NCI-H1930 (cell line): ENCODE results near the gene TNIP1.

Experiments
- DNase-seq, 2 experiments: peaks; one replicate each; lab custom pipeline; 2025; lab: John Stamatoyannopoulos, UW

TNIP1 gene

DNA sequence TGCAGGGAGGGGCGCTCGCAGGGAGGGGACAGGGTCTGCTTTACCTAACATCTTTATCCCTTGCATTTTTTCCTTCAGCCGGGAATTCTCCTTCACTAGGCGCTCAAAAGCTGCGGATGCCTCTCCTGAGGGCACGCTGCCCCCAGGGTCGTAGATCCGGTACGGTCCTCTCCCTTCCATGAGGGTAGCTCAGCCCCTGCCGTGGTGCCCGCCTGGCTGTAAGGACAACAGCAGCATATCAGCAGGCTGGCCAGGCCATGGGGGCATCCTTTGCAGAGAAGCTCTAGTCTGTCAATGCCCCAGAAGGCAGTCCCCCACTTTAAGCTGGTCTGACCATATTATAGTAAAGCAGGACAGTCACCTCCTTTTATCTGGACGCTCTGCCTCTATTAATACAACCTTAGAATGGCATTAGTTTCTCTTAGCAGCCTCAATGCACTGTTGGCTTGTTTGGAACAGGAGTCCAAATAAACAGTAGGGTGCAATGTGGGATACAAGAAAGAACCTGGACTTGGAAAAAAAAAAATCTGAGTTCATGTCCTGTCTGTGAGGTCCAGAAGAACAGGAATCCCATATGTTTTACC lies 15.8 kb downstream of the TNIP1 start:
- no peak for DNase-seq

GRCh38 chr5:151063142-151063989 lies 17.5 kb downstream of the TNIP1 start:
- no peak for DNase-seq

DNA sequence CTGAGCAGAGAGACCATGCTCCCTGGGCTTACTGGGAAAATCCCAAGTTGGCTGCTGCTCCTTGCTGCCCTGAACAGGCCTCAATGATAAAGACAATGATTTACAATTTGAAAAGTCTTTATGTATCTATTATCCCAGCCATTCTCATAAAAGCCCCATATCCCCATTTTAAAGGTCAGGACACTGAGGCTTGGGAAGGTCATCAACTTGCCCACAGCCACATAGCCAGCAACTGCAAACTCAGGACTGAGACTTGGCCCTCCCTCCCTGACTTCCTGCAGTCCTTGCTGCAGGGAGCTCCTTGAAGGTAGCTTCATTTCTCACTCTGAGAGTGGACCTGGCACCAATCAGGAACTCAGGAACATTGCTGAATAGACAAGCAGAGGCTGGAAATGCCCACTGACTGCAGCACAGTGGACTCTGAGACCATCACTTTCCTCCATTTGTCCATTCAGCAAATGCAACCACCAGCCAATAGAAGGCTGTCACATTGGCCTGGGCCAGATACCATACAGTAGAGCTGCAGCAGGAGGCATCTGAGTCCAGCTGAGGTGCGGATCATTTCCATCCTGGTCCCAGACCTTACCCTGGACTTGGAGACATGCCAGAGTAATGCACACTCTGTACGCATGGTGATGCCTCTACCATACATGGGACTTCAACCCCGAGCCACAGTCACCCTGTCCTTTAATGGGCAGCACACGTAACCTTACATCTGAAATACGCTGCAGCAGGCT lies 18.3 kb downstream of the TNIP1 start:
- no peak for DNase-seq

DNA sequence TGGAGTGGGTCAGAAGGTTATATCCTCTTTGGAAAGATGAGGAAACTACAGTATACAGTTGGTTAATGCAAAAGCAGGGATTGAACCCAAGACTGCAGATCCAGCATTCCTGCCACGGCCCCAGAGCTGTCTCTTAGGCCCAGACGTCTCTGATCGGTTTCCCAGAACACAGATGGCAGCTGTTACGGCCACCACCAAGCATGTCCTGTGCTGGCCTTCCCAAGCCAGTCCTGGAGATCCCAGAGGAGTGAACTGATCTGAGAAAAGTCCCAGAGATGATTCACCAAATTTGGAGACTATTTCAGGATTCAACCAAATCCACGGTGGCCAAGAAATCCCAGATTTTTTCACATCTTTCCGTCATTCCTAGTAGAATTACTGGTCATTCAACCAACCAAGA lies 20.1 kb downstream of the TNIP1 start:
- DNase-seq = no peak

- DNase-seq = no peak
These were observed 21.8 kb downstream of the TNIP1 start for GRCh38 chr5:151058891-151059489.

DNA sequence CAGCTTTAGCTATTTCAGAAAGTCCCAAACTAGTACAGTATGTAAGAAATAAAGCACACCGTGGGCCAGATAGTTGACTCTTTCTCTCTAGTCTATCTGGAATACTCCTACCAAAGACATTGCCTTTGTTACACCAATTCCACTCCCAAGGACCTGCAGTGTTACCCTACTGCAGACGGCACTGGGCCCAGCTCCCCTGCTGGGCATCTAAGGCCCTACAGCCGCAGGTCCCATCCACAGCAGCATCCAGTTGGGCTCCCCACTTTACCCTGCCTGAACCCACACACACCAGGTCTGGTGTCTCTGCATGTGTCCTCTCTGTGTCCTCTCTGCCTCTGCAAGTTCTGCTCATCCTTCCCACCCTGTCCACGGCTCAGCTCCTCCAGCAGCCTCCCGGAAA lies 22.5 kb downstream of the TNIP1 start:
- no peak for DNase-seq

GRCh38 chr5:151056379-151057325 lies 24.2 kb downstream of the TNIP1 start:
- no peak for DNase-seq

DNA sequence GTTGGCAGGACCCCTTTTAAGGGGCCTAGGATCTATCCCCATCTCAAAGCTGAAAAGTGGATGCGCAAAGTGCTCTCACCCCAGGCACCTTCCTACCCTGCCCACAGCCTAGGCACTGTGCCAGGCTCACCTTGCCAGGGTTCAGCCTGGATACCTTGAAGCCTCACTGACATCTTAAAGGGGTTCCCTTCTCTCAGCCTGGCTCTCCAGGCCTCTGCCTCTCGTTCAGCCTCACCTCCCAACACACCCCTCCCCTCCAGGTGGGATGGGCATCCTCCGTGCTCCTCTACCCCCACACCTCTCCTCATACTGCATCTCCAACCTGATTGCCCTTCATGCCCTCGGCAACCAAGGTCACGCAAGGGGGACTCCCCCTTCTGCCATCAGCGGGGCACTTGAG lies 25.5 kb downstream of the TNIP1 start:
- DNase-seq = no peak

- DNase-seq = no peak
These were observed 26.1 kb downstream of the TNIP1 start for GRCh38 chr5:151054709-151055108.

- DNase-seq = no peak
These were observed 26.9 kb downstream of the TNIP1 start for GRCh38 chr5:151053796-151054462.

DNA sequence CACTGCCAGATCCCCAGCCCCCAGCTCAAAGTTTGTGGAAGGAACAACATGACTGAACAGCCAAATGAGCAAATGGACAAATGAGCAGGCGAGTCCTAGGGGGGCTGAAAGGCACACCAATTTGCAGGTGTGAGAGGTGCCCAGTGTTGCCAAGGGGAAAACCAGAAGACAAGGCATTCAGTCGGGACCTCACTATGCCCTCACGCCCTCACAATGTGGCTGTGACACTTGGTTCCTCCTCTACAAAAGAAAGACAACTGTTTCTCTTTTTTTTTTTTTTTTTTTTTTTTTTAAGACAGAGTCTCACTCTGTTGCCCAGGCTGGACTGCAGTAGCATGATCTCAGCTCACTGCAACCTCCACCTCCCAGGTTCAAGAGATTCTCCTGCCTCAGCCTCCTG lies 28.0 kb downstream of the TNIP1 start:
- DNase-seq = no peak

DNA sequence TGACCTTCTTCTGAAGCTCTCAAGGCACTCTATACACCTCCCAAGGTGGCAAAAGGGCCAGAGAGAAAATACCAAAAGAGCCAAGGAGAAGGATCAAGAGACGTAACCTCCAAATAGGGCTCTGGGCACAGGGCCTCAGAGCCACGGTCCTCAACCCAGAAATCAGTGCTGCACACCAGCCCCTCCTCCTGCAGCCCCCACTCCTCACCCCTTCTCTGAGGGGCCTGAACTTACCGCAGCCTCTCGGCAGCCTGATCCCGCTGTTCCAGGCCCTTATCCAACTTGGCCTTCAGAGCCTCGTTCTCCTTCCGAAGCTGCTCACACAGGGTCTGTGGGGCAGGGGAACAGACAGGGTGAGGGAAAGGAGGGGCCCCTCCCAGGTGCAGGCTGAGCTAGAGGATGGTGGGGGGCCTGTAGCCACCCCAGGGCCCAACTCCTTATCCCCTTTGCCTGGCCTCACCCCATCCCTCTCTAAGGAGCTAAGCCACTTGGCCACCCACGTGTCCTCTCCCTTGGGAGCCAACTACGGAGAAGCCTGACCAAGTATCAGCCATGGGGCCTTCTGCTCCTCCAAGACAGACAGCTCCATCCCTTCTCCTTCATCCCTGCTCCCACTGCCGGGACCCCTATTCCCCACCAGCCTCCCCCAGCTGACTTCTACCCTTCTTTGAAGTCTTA lies 28.8 kb downstream of the TNIP1 start:
- DNase-seq = no peak

DNA sequence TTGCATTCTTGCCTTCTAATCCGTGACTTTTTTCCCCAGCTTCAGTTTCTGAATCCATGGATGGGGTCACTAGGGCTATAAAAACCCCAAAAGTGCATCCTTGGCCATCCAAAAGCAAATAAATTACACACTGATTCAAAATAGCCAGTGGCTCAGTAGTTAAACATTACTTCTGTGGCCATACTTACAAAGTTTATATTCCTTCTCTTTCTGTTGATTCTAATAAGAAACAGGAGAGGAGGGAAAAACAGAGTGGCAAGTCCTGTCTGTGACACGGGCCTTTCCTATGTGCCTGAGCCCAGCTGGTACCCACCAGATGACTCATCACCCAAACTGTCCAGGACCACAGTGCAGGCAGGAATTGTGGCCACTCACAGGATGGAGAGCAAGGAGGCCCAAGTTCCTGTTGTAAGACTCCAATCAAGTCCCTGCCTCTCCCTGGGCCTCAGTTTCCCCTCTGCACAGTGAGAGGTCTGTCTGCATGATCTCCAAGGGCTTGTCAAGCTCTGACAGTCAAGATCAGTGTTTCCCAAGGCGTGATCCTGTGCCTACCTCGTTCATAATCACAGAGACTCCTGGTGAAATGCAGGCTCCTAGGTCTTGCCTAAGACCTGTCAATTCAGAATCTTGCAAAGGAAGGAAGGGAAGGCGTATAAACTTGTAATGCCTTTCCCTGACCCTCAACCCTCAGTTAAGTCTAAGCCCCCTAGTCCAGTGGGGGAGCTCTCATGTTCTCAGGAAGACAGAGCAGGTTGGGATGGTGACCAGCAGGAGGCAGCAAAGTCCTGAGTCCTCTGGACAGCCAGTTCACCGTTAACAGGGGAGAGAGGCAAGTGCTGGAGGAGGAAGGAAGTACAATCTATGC lies 29.5 kb downstream of the TNIP1 start:
- peak in 1 of 2 experiments; percentile 0 for DNase-seq

GRCh38 chr5:151048526-151048925 lies 32.3 kb downstream of the TNIP1 start:
- DNase-seq = no peak

- no peak for DNase-seq
These were observed 32.9 kb downstream of the TNIP1 start for GRCh38 chr5:151047814-151048425.

DNA sequence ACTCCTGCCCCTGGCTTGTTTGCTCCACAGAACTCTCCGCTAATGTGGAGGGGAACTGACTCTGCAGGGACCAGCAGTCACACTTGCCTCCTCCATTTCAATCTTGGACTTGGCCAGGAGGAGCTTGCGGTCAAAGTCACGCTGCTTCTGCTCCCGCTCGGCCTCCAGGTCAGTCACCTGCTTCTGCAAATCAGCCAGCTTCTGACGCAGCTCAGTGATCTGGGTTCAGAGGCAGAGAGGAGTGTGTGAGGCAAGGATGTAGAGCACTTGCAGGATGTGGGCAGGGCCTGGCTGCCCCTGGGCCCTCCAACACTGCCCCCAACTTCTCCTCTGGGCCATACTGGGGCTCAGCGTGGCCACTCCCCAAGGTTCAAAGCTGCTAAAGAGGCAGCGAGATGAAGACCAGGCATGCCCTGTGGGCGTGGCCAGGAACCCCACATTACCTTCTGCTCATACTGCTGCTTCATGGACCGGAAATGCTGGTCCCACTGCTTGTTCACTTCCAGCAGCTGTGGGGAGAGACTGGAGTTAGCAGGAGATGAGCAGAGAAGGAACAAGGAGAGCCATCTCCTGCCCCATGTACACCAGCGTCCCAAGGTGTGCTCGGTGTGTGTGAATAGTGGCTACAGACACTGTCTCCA lies 38.3 kb downstream of the TNIP1 start:
- no peak for DNase-seq

DNA sequence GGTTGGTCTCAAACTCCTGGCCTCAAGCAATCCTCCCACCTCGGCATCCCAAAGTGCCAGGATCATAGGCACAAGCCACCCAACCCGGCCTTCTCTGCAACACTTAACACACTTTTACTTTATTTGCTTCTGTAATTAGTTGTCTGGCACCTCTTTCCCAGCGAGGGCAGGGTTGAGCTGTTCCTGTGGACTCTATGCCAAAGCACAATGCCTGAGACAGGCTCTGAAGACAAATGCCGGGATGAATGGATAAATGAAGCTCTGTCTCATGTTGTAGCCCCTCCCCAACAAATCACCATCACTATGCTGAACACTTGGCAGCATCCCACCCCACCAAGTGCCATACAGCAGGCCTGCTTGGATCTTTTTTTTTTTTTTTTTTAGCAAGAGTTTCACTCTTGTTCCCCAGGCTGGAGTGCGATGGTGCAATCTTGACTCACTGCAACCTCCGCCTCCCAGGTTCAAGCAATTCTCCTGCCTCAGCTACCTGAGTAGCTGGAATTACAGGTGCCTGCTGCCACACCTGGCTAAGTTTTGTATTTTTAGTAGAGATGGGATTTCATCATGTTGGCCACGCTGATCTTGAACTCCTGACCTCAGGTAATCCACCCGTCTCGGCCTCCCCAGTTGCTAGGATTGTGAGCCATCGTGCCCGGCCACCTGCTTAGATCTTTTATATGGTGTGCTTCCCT lies 39.1 kb downstream of the TNIP1 start:
- DNase-seq = no peak
